MM.1S (cell line): ENCODE data around the gene ADAM19.

Experiments used
- DNase-seq: peaks from one replicate; pipeline ENCODE4 v3.0.0-alpha.2; 2015
- H2AFZ ChIP-seq: fragments of 300-600 bp; sonication (generic); 2 replicates; pipeline ENCODE4 v1.6.0; 2016; ENCODE audit warnings: antibody characterized with exemption, low read length
- H3F3A ChIP-seq: fragments of 300-600 bp; sonication (generic); 2 replicates; pipeline ENCODE4 v1.6.1; 2016; ENCODE audit warnings: mild to moderate bottlenecking, antibody characterized with exemption, low read length, moderate library complexity, mixed read lengths; ENCODE audit not compliant: insufficient read depth
- H3K27ac ChIP-seq: fragments of 300-600 bp; sonication (generic); 2 replicates; pipeline ENCODE4 v1.5.1; 2016; ENCODE audit warnings: mild to moderate bottlenecking, low read length
- H3K27me3 ChIP-seq: fragments of 300-600 bp; sonication (generic); replicated peaks from 2 replicates; pipeline ENCODE4 v1.6.0; 2016; ENCODE audit warnings: low read length; ENCODE audit not compliant: insufficient read depth
- H3K36me3 ChIP-seq: fragments of 300-600 bp; sonication (generic); replicated peaks from 2 replicates; pipeline ENCODE4 v1.6.1; 2016; ENCODE audit warnings: mild to moderate bottlenecking, low read length, mixed read lengths; ENCODE audit not compliant: insufficient read depth
- H3K4me1 ChIP-seq: fragments of 300-600 bp; sonication (generic); 2 replicates; pipeline ENCODE4 v1.6.1; 2016; ENCODE audit warnings: low read length, mixed read lengths
- H3K4me2 ChIP-seq: fragments of 300-600 bp; sonication (generic); 2 replicates; pipeline ENCODE4 v1.6.0; 2016; ENCODE audit warnings: low read depth, low read length
- H3K4me3 ChIP-seq: fragments of 300-600 bp; sonication (generic); 2 replicates; pipeline ENCODE4 v1.5.1; 2016; ENCODE audit warnings: low read length, mixed read lengths
- H3K79me2 ChIP-seq: fragments of 300-600 bp; sonication (generic); 2 replicates; pipeline ENCODE4 v1.6.1; 2016; ENCODE audit warnings: mixed run types, low read length, mixed read lengths
- H3K9ac ChIP-seq: fragments of 300-600 bp; sonication (generic); 2 replicates; pipeline ENCODE4 v1.6.1; 2016; ENCODE audit warnings: low read length, mixed read lengths
- H3K9me2 ChIP-seq: fragments of 300-600 bp; sonication (generic); replicated peaks from 2 replicates; pipeline ENCODE4 v1.6.1; 2016; ENCODE audit warnings: mild to moderate bottlenecking, low read length, mixed read lengths; ENCODE audit not compliant: insufficient read depth
- H3K9me3 ChIP-seq: fragments of 300-600 bp; sonication (generic); replicated peaks from 2 replicates; pipeline ENCODE4 v1.6.1; 2016; ENCODE audit warnings: mild to moderate bottlenecking, low read length, mixed read lengths; ENCODE audit not compliant: insufficient read depth
- H4K20me1 ChIP-seq: fragments of 300-600 bp; sonication (generic); 2 replicates; pipeline ENCODE4 v1.6.1; 2016; ENCODE audit warnings: mild to moderate bottlenecking, low read length, moderate library complexity, mixed read lengths; ENCODE audit not compliant: insufficient read depth
- CTCF ChIP-seq: fragments of 300-600 bp; sonication (generic); IDR thresholded peaks from 2 replicates; pipeline ENCODE4 v1.5.1; 2016; ENCODE audit warnings: antibody characterized with exemption, low read length, mixed read lengths
- EZH2 ChIP-seq: fragments of 300-600 bp; sonication (generic); optimal IDR thresholded peaks from 2 replicates; pipeline ENCODE3; 2017; ENCODE audit warnings: low read depth, mild to moderate bottlenecking, antibody characterized with exemption, low read length, mixed read lengths
- EZH2phosphoT487 ChIP-seq: fragments of 300-600 bp; sonication (generic); IDR thresholded peaks from 2 replicates; pipeline ENCODE4 v1.6.1; 2018; ENCODE audit warnings: antibody characterized with exemption, low read length

ADAM19 gene

GRCh38 chr5:157487358-157487757 lies 88.2 kb downstream of the ADAM19 start:
- H3K9me3 ChIP-seq: no peaks in the 10 kb centered on the region
- no peaks in the 10 kb centered on the region for H3F3A ChIP-seq
- no peaks in the 10 kb centered on the region for H3K27me3 ChIP-seq
- no peak overlapping the region for H3K4me3 ChIP-seq
- 0 out of 2 replicates have a peak, but pooled peaks cover 6% of the 10 kb centered on the region for H3K4me1 ChIP-seq
- no peaks in the 10 kb centered on the region for H4K20me1 ChIP-seq
- H3K9ac ChIP-seq: no peak overlapping the region
- H3K4me2 ChIP-seq: no peak overlapping the region
- H3K79me2 ChIP-seq: no peaks in the 10 kb centered on the region
- no peak for DNase-seq
- H2AFZ ChIP-seq: no peak overlapping the region
- H3K9me2 ChIP-seq: no peaks in the 10 kb centered on the region
- no peak overlapping the region for H3K27ac ChIP-seq
- H3K36me3 ChIP-seq: no peaks in the 10 kb centered on the region
- TF ChIP-seq EZH2: no peak
- no peak for TF ChIP-seq EZH2phosphoT487
- TF ChIP-seq CTCF: no peak

GRCh38 chr5:157486861-157487260 lies 88.7 kb downstream of the ADAM19 start:
- Histone ChIP-seq H2AFZ (no peak overlapping the region), H3K9ac (no peak overlapping the region), H3K27ac (no peak overlapping the region), H4K20me1 (no peaks in the 10 kb centered on the region), H3K4me3 (no peak overlapping the region), H3K9me2 (no peaks in the 10 kb centered on the region), H3K36me3 (no peaks in the 10 kb centered on the region), H3F3A (no peaks in the 10 kb centered on the region), H3K4me1 (0 out of 2 replicates have a peak, but pooled peaks cover 6% of the 10 kb centered on the region), H3K4me2 (no peak overlapping the region), H3K27me3 (no peaks in the 10 kb centered on the region), H3K79me2 (no peaks in the 10 kb centered on the region), H3K9me3 (no peaks in the 10 kb centered on the region)
- DNase-seq: no peak
- no peak for TF ChIP-seq EZH2
- no peak for TF ChIP-seq EZH2phosphoT487

DNA sequence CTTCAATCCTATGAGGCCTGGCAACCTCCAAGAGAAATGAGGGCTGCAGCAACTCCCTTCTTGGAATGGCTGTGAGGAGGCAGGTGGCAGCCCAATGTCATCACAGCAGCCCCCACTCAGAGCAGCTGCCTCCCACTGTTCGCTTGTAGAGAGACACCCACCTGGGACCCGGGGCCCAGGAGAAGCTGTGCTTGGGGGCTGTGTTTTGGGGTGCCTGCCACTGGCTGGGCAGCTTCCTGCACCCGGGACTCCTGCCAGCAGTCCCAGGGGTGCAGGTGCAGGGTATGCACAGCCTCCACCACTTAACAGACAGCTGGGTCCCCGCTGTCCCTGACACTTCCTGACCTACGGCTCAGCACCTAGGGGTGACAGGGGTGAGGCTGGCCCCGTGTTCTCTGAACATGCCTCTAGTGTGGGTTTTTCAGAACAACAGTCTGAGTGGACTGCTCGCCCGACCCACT lies 89.3 kb downstream of the ADAM19 start:
- Histone ChIP-seq H3K4me1 (0 out of 2 replicates have a peak, but pooled peaks cover 6% of the 10 kb centered on the region), H3K4me3 (no peak overlapping the region), H3K27me3 (no peaks in the 10 kb centered on the region), H3K9me2 (no peaks in the 10 kb centered on the region), H3K4me2 (no peak overlapping the region), H3K27ac (no peak overlapping the region), H3K9me3 (no peaks in the 10 kb centered on the region), H4K20me1 (no peaks in the 10 kb centered on the region), H3K36me3 (no peaks in the 10 kb centered on the region), H3K9ac (no peak overlapping the region), H2AFZ (no peak overlapping the region), H3F3A (no peaks in the 10 kb centered on the region), H3K79me2 (no peaks in the 10 kb centered on the region)
- no peak for DNase-seq
- no peak for TF ChIP-seq EZH2
- TF ChIP-seq CTCF: no peak
- TF ChIP-seq EZH2phosphoT487: no peak

DNA sequence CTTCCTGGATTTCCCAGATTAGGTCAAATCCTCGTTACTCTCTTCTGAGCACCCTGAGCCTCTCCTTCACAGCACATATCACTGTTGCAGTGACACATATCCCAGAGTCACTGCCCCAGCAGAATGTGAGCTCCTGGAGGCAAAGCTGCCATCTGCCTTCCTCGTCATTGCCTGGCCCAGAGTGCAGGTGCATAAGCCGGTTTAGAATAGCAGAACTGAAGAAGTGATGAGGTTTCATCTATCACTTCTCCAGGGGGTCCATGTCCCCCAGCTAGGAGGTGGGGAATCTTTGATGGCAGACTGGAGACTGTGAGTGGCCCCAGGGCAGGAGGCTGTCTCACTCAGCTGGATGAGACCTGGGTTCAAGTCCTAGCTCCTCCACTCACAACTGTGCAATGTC lies 89.8 kb downstream of the ADAM19 start:
- H3K9me3 ChIP-seq: no peaks in the 10 kb centered on the region
- H3F3A ChIP-seq: no peaks in the 10 kb centered on the region
- H3K4me2 ChIP-seq: no peak overlapping the region
- no peak overlapping the region for H3K4me3 ChIP-seq
- no peaks in the 10 kb centered on the region for H4K20me1 ChIP-seq
- H3K4me1 ChIP-seq: 0 out of 2 replicates have a peak, but pooled peaks cover 6% of the 10 kb centered on the region
- H2AFZ ChIP-seq: no peak overlapping the region
- no peaks in the 10 kb centered on the region for H3K9me2 ChIP-seq
- no peak for TF ChIP-seq EZH2
- TF ChIP-seq EZH2phosphoT487: no peak
- TF ChIP-seq CTCF: no peak
- no peak overlapping the region for H3K27ac ChIP-seq
- H3K36me3 ChIP-seq: no peaks in the 10 kb centered on the region
- H3K9ac ChIP-seq: no peak overlapping the region
- no peaks in the 10 kb centered on the region for H3K27me3 ChIP-seq
- no peaks in the 10 kb centered on the region for H3K79me2 ChIP-seq
- DNase-seq: no peak
